ELF-1 (cell line): ENCODE results near the gene USP28.
"Not testable (repeated sequence)": the region's sequence is repeated elsewhere in the genome, so short reads cannot be mapped to it uniquely, and the experiment has no call there.

Source experiments
- DNase-seq: peaks from one replicate; pipeline ENCODE4 v3.0.0-alpha.2; 2016; ENCODE audit warnings: low read depth, low spot score

Gene USP28

GRCh38 chr11:113875234-113876073, at the start of gene USP28:
TSS of gene USP28 (minus strand) at chr11:113875572. CDS start at chr11:113875501, 71 bp downstream.
- peak; percentile 95 for DNase-seq

- DNase-seq = no peak
Measured at GRCh38 chr11:113923572-113923971, 48.2 kb upstream of the USP28 start.

- DNase-seq = not testable (repeated sequence)
Measured at GRCh38 chr11:113911491-113911890, 36.1 kb upstream of the USP28 start.

- DNase-seq = no peak
Measured at GRCh38 chr11:113908098-113908497, 32.7 kb upstream of the USP28 start.

- no peak for DNase-seq
Measured at GRCh38 chr11:113907681-113908080, 32.3 kb upstream of the USP28 start.

- DNase-seq = no peak
Measured at GRCh38 chr11:113907152-113907551, 31.8 kb upstream of the USP28 start.

- no peak for DNase-seq
Measured at GRCh38 chr11:113906516-113906915, 31.1 kb upstream of the USP28 start.

- DNase-seq = peak; percentile 28
Measured at GRCh38 chr11:113906038-113906437, 30.7 kb upstream of the USP28 start.

- DNase-seq = peak; percentile 27
Measured at GRCh38 chr11:113904379-113905101, 29.2 kb upstream of the USP28 start, which contains the start of gene HTR3B. TSS of gene HTR3B (plus strand) at chr11:113904796. CDS start at chr11:113904934, 138 bp downstream.

GRCh38 chr11:113901141-113901540, 25.8 kb upstream of the USP28 start:
- DNase-seq = no peak

GRCh38 chr11:113896156-113896879, 20.9 kb upstream of the USP28 start:
- peak; percentile 68 for DNase-seq

- peak; percentile 64 for DNase-seq
Measured at GRCh38 chr11:113895367-113896155, 20.2 kb upstream of the USP28 start.

- DNase-seq = peak; percentile 44
Measured at GRCh38 chr11:113894421-113894996, 19.1 kb upstream of the USP28 start.

GRCh38 chr11:113888848-113889247, 13.5 kb upstream of the USP28 start:
- no peak for DNase-seq

- peak; percentile 75 for DNase-seq
Measured at GRCh38 chr11:113885897-113886296, 10.5 kb upstream of the USP28 start.

GRCh38 chr11:113884361-113884836, 9.0 kb upstream of the USP28 start:
- peak; percentile 92 for DNase-seq

GRCh38 chr11:113881856-113882255, 6.5 kb upstream of the USP28 start:
- DNase-seq = peak; percentile 85

GRCh38 chr11:113880971-113881370, 5.6 kb upstream of the USP28 start:
- DNase-seq = no peak

GRCh38 chr11:113879446-113879845, 4.1 kb upstream of the USP28 start:
- DNase-seq = not testable (repeated sequence)

- DNase-seq = no peak
Measured at GRCh38 chr11:113877670-113878055, 2.3 kb upstream of the USP28 start.
